Tibial artery (tissue), 4 donors: ENCODE measurements around the gene CD84.
"Not testable (repeated sequence)": the region's sequence is repeated elsewhere in the genome, so short reads cannot be mapped to it uniquely, and the experiment has no call there.

Experiments
- DNase-seq, 2 donors: peaks; one replicate each; pipeline ENCODE4 v3.0.0-alpha.2; 2019
- H3K27ac ChIP-seq, 2 donors: fragments of 200-600 bp; sonication (generic) in 1 of 2; 1 replicate in 1 of 2; 2 replicates in 1 of 2; pipeline ENCODE4 v1.5.1; 2018 to 2019; ENCODE audit warnings: mild to moderate bottlenecking in 1 of 2
- H3K27me3 ChIP-seq, 2 donors: fragments of 200-600 bp; sonication (generic) in 1 of 2; one replicate each; pipeline versions ENCODE4 v1.5.1 to v1.6.0; 2016 to 2019
- H3K36me3 ChIP-seq, 3 donors: fragments of 200-600 bp; sonication (generic) in 2 of 3; one replicate each; pipeline ENCODE4 v1.5.1; 2016 to 2019; ENCODE audit warnings: mild to moderate bottlenecking in 2 of 3
- H3K4me1 ChIP-seq, 4 donors: fragments of 200-600 bp; sonication (generic) in 2 of 4; 1 replicate in 3 of 4; 2 replicates in 1 of 4; pipeline ENCODE4 v1.5.1; 2016 to 2019
- H3K4me3 ChIP-seq, 2 donors: fragments of 200-600 bp; sonication (generic) in 1 of 2; 1 replicate in 1 of 2; 2 replicates in 1 of 2; pipeline ENCODE4 v1.5.1; 2018 to 2019; ENCODE audit warnings: mild to moderate bottlenecking in 2 of 2
- H3K9me3 ChIP-seq, 3 donors: fragments of 200-600 bp; sonication (generic) in 1 of 3; one replicate each; pipeline ENCODE4 v1.5.1; 2016 to 2019
- intact Hi-C: fragments of 100-400 bp; cut with DNase I; formaldehyde crosslinking; loops from one replicate; pipeline ENCODE4 v1.15.0; 2023; ENCODE audit warnings: low total_unique reads
- TF ChIP-seq, protein P1 (sequence below), 2 experiments: fragments of 200-600 bp in 1 of 2; fragments of 450-650 bp in 1 of 2; IDR thresholded peaks; one replicate each; pipeline ENCODE4 v1.5.1; 2017 to 2019; ENCODE audit warnings: antibody characterized with exemption in 2 of 2, mild to moderate bottlenecking in 1 of 2, moderate library complexity in 1 of 2

CD84 gene

DNA sequence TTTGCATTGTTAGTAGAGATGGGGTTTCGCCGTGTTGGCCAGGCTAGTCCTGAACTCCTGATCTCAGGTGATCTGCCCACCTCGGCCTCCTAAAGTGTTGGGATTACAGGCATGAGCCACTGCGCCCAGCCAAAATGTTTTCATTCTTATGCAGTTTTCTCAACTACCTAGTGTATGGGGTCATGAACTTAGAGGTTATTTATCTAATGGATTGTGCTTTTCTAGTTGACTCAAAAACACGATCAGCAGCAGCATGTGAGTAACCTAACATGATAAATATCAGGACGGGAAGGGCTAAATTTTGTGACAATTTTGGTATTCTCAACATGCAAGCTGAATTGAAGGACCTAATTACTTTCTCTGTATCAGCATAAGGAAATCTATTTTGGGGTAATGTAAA lies 9.2 kb upstream of the CD84 start:
- no peak for DNase-seq
- Histone ChIP-seq H3K36me3 (no peaks in the 10 kb centered on the region), H3K27me3 (no peaks in the 10 kb centered on the region), H3K4me1 (no peaks in the 10 kb centered on the region), H3K27ac (no peak overlapping the region), H3K4me3 (no peak overlapping the region), H3K9me3 (no peaks in the 10 kb centered on the region)
- TF ChIP-seq, protein P1, sequence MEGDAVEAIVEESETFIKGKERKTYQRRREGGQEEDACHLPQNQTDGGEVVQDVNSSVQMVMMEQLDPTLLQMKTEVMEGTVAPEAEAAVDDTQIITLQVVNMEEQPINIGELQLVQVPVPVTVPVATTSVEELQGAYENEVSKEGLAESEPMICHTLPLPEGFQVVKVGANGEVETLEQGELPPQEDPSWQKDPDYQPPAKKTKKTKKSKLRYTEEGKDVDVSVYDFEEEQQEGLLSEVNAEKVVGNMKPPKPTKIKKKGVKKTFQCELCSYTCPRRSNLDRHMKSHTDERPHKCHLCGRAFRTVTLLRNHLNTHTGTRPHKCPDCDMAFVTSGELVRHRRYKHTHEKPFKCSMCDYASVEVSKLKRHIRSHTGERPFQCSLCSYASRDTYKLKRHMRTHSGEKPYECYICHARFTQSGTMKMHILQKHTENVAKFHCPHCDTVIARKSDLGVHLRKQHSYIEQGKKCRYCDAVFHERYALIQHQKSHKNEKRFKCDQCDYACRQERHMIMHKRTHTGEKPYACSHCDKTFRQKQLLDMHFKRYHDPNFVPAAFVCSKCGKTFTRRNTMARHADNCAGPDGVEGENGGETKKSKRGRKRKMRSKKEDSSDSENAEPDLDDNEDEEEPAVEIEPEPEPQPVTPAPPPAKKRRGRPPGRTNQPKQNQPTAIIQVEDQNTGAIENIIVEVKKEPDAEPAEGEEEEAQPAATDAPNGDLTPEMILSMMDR (IDR thresholded peaks at IDR 0.05): no peak
- intact Hi-C loops: no loop called here

- no peaks in the 10 kb centered on the region for H3K27me3 ChIP-seq
- no peaks in the 10 kb centered on the region for H3K4me1 ChIP-seq
- H3K27ac ChIP-seq: no peak overlapping the region
- no peaks in the 10 kb centered on the region for H3K9me3 ChIP-seq
- no peaks in the 10 kb centered on the region for H3K36me3 ChIP-seq
- DNase-seq: no peak
- H3K4me3 ChIP-seq: no peak overlapping the region
- TF ChIP-seq, protein P1 (IDR thresholded peaks at IDR 0.05): no peak
- intact Hi-C loops: no loop called here
Observed at GRCh38 chr1:160584784-160585183, 5.5 kb upstream of the CD84 start.

DNA sequence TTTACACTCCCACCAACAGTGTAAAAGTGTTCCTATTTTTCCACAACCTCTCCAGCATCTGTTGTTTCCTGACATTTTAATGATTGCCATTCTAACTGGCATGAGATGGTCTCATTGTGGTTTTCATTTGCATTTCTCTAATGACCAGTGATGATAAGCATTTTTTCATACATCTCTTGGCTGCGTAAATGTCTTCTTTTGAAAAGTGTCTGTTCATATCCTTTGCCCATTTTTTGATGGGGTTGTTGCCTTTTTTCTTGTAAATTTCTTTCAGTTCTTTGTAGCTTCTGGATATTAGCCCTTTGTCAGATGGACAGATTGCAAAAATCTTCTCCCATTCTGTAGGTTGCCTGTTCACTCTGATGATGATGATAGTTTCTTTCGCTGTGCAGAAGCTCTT lies 3.7 kb upstream of the CD84 start:
- DNase-seq, H3K4me3 ChIP-seq, intact Hi-C loops, H3K27me3 ChIP-seq, H3K4me1 ChIP-seq, H3K9me3 ChIP-seq, H3K36me3 ChIP-seq, H3K27ac ChIP-seq: not testable (repeated sequence)

- Histone ChIP-seq H3K27ac (no peak overlapping the region), H3K4me1 (no peaks in the 10 kb centered on the region), H3K36me3 (no peaks in the 10 kb centered on the region), H3K27me3 (no peaks in the 10 kb centered on the region), H3K9me3 (no peaks in the 10 kb centered on the region), H3K4me3 (no peak overlapping the region)
- TF ChIP-seq, protein P1 (IDR thresholded peaks at IDR 0.05): no peak
- intact Hi-C loops: no loop called here
- no peak for DNase-seq
Observed at GRCh38 chr1:160581961-160582360, 2.7 kb upstream of the CD84 start.

DNA sequence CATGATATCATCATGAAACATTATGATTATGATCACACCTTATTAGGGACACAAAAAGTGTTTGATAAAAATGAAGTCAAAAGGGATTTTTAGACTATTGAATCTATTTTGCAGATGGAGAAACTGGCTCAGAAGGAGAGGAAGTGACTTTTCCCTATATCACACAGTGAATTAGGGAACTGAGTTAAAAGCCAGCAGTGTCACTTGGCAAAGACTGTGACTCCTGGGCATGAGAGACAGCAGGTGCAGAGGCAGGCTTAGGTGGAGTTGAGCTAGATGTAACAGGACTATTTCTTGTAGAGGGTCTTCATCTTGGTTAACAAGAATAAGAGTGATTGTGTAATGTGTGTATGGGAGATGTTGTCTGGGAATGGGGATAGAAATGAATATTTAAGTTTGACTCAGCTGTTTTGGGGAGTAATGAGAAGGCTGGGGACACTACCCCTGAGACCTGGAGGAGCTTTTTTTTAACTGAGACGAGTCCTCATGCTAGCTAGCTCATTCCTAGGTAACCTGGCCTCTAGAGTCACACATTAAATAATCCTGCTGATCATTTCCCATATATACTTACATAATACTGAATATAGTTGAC lies 1.0 kb upstream of the CD84 start:
- no peak overlapping the region for H3K4me3 ChIP-seq
- no peaks in the 10 kb centered on the region for H3K9me3 ChIP-seq
- no peak overlapping the region for H3K27ac ChIP-seq
- TF ChIP-seq, protein P1 (IDR thresholded peaks at IDR 0.05): no peak
- intact Hi-C loops: no loop called here
- no peaks in the 10 kb centered on the region for H3K36me3 ChIP-seq
- no peaks in the 10 kb centered on the region for H3K4me1 ChIP-seq
- H3K27me3 ChIP-seq: no peaks in the 10 kb centered on the region
- no peak for DNase-seq

- H3K27ac ChIP-seq: no peak overlapping the region
- intact Hi-C loops: no loop called here
- H3K4me1 ChIP-seq: no peaks in the 10 kb centered on the region
Observed at GRCh38 chr1:160578525-160579191, 638 bp downstream of the CD84 start.

More at GRCh38 chr1:160578525-160579191, 638 bp downstream of the CD84 start:
- no peaks in the 10 kb centered on the region for H3K36me3 ChIP-seq
- TF ChIP-seq, protein P1 (IDR thresholded peaks at IDR 0.05): no peak
- DNase-seq: no peak
- no peaks in the 10 kb centered on the region for H3K9me3 ChIP-seq
- no peaks in the 10 kb centered on the region for H3K27me3 ChIP-seq
- peak overlapping the region; percentile 7 to 19 for H3K4me3 ChIP-seq
